ENCODE data around the gene UNC79. TPM values are rescaled to one million over a fixed set of nuclear protein-coding genes. Genes with fewer than 3 reads are reported as not detected.

The UNC79 gene
- total and polyA plus RNA-seq, 2 experiments from 2014 or later = 0.15 to 0.20 TPM

GRCh38 chr14:93496856-93497741 is 66.4 kb downstream of the UNC79 start:
- H3K36me3 ChIP-seq (replicated peaks; ENCODE audit: insufficient read depth, low read depth) = no peaks in the 10 kb centered on the region
- no peak overlapping the region for H3K4me3 ChIP-seq
- H3K9me3 ChIP-seq (ENCODE audit: low read depth) = no peaks in the 10 kb centered on the region
- no peaks in the 10 kb centered on the region for H3K79me2 ChIP-seq
- H3K9me2 ChIP-seq (replicated peaks; ENCODE audit: insufficient read depth) = no peaks in the 10 kb centered on the region
- no peaks in the 10 kb centered on the region for H4K20me1 ChIP-seq (ENCODE audit: insufficient read depth, poor library complexity, severe bottlenecking)
- H2AFZ ChIP-seq = no peak overlapping the region
- TF ChIP-seq EZH2 (IDR thresholded peaks at IDR 0.05; ENCODE audit: borderline replicate concordance) = no peak
- TF ChIP-seq EZH2phosphoT487 (IDR thresholded peaks at IDR 0.05; ENCODE audit: low read depth, severe bottlenecking, unreplicated experiment) = no peak
- TF ChIP-seq, protein P1, sequence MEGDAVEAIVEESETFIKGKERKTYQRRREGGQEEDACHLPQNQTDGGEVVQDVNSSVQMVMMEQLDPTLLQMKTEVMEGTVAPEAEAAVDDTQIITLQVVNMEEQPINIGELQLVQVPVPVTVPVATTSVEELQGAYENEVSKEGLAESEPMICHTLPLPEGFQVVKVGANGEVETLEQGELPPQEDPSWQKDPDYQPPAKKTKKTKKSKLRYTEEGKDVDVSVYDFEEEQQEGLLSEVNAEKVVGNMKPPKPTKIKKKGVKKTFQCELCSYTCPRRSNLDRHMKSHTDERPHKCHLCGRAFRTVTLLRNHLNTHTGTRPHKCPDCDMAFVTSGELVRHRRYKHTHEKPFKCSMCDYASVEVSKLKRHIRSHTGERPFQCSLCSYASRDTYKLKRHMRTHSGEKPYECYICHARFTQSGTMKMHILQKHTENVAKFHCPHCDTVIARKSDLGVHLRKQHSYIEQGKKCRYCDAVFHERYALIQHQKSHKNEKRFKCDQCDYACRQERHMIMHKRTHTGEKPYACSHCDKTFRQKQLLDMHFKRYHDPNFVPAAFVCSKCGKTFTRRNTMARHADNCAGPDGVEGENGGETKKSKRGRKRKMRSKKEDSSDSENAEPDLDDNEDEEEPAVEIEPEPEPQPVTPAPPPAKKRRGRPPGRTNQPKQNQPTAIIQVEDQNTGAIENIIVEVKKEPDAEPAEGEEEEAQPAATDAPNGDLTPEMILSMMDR (IDR thresholded peaks at IDR 0.05; ENCODE audit: poor library complexity) = no peak
- no peak overlapping the region for H3K4me2 ChIP-seq
- DNase-seq (ENCODE audit: low spot score) = no peak
- H3K4me1 ChIP-seq (ENCODE audit: insufficient read depth) = no peaks in the 10 kb centered on the region
- 83% methylated on average over 3 of the region's 3 CpGs for WGBS (ENCODE audit: low lambda C conversion rate, missing lambda C conversion rate)
- H3K27me3 ChIP-seq = no peaks in the 10 kb centered on the region
- no peak overlapping the region for H3K27ac ChIP-seq

DNA sequence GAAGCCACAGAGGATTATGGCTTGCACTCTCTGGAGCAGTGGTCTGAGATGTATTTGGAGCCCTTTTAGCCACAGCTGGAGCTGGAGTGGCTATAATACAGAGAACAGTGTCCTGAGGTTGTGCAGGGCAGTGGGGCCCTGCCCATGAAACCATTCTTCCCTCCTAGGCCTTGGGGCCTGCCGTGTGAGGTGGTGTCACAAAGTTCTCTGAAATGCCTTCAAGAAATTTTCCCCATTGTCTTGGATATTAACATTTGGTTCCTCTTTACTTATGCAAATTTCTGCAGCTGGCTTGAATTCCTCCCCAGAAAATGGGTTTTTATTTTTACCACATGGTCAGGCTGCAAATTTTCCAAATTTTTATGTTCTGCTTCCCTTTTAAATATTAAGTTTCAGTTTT is 79.3 kb downstream of the UNC79 start:
- Histone ChIP-seq H3K27me3 (no peaks in the 10 kb centered on the region), H3K9me3 (ENCODE audit: low read depth) (no peaks in the 10 kb centered on the region), H3K4me1 (ENCODE audit: insufficient read depth) (no peaks in the 10 kb centered on the region), H3K4me3 (no peak overlapping the region), H3K4me2 (no peak overlapping the region), H2AFZ (no peak overlapping the region), H3K36me3 (replicated peaks; ENCODE audit: insufficient read depth, low read depth) (no peaks in the 10 kb centered on the region), H4K20me1 (ENCODE audit: insufficient read depth, poor library complexity, severe bottlenecking) (no peaks in the 10 kb centered on the region), H3K79me2 (no peaks in the 10 kb centered on the region), H3K9me2 (replicated peaks; ENCODE audit: insufficient read depth) (no peaks in the 10 kb centered on the region), H3K27ac (no peak overlapping the region)
- WGBS (ENCODE audit: low lambda C conversion rate, missing lambda C conversion rate) = 81% methylated on average over 1 of the region's 1 CpG
- DNase-seq (ENCODE audit: low spot score) = no peak
- TF ChIP-seq EZH2phosphoT487 (IDR thresholded peaks at IDR 0.05; ENCODE audit: low read depth, severe bottlenecking, unreplicated experiment) = no peak
- TF ChIP-seq, protein P1 (IDR thresholded peaks at IDR 0.05; ENCODE audit: poor library complexity) = no peak
- no peak for TF ChIP-seq EZH2 (IDR thresholded peaks at IDR 0.05; ENCODE audit: borderline replicate concordance)

DNA sequence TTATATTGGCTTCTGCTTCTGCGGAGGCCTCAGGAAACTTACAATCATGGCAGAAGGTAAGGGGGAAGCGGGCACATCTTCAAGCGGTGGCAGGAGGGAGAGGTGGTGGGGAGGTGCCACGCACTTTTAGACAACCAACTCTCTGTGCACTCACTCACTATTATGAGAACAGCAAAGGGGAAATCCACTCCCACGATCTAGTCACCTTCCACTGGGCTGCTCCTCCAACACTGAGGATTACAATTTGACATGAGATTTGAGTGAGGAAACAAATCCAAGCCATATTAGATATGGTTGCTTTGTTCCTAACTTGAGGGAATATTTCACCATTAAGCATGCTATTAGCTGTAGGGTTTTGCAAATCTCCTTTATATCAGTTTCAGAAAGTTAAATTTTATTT is 80.3 kb downstream of the UNC79 start:
- Histone ChIP-seq H3K36me3 (replicated peaks; ENCODE audit: insufficient read depth, low read depth) (no peaks in the 10 kb centered on the region), H3K4me1 (ENCODE audit: insufficient read depth) (no peaks in the 10 kb centered on the region), H3K9me3 (ENCODE audit: low read depth) (no peaks in the 10 kb centered on the region), H3K9me2 (replicated peaks; ENCODE audit: insufficient read depth) (no peaks in the 10 kb centered on the region), H3K4me3 (no peak overlapping the region), H3K79me2 (no peaks in the 10 kb centered on the region), H2AFZ (no peak overlapping the region), H4K20me1 (ENCODE audit: insufficient read depth, poor library complexity, severe bottlenecking) (no peaks in the 10 kb centered on the region), H3K27ac (no peak overlapping the region), H3K4me2 (no peak overlapping the region), H3K27me3 (no peaks in the 10 kb centered on the region)
- TF ChIP-seq EZH2phosphoT487 (IDR thresholded peaks at IDR 0.05; ENCODE audit: low read depth, severe bottlenecking, unreplicated experiment) = no peak
- TF ChIP-seq, protein P1 (IDR thresholded peaks at IDR 0.05; ENCODE audit: poor library complexity) = no peak
- no peak for TF ChIP-seq EZH2 (IDR thresholded peaks at IDR 0.05; ENCODE audit: borderline replicate concordance)
- WGBS (ENCODE audit: low lambda C conversion rate, missing lambda C conversion rate) = 93% methylated on average over 5 of the region's 5 CpGs
- DNase-seq (ENCODE audit: low spot score) = no peak
